ENCODE results near the gene SMKR1. TPM values are rescaled to one million over a fixed set of nuclear protein-coding genes. Genes with fewer than 3 reads are reported as not detected.

The SMKR1 gene
- total and polyA plus RNA-seq, 2 of the 8 experiments (the other 6 are each of a cell fraction or from before 2014, with no cell fraction given), result 0.39 to 1.6 TPM

- no peak for TF ChIP-seq YY1 (IDR thresholded peaks at IDR 0.05; ENCODE audit: low read depth, low read length)
- no peak for TF ChIP-seq TBP (IDR thresholded peaks at IDR 0.05; ENCODE audit: low read depth, low read length)
Measured at GRCh38 chr7:129503725-129504124, 1.4 kb downstream of the SMKR1 start (continued).
